HepG2 (cell line): ENCODE measurements around the gene CREM. TPM values are rescaled to one million over a fixed set of nuclear protein-coding genes. Genes with fewer than 3 reads are reported as not detected.
A peak's percentile ranks its signal among the peaks of the same experiment; 100 is the strongest.

ENCODE experiments used
- ELF4 ChIP-seq: sonication (generic); formaldehyde crosslinking; IDR thresholded peaks from 2 replicates; pipeline ENCODE4 v1.5.0; 2020; ENCODE audit warnings: missing genetic modification reagents, mild to moderate bottlenecking, moderate library complexity, borderline replicate concordance
- ERF ChIP-seq: IDR thresholded peaks from 2 replicates; pipeline ENCODE4 v1.6.1; 2018; ENCODE audit warnings: missing biosample characterization, missing genetic modification reagents
- KAT8 ChIP-seq: IDR thresholded peaks from 2 replicates; pipeline ENCODE4 v1.6.1; 2016; ENCODE audit warnings: missing genetic modification reagents, missing compliant biosample characterization
- KDM5B ChIP-seq: sonication (generic); formaldehyde crosslinking; IDR thresholded peaks from 2 replicates; pipeline ENCODE4 v1.4.0; 2020; ENCODE audit warnings: missing genetic modification reagents, mild to moderate bottlenecking, borderline replicate concordance
- KLF16 ChIP-seq, 2 experiments: sonication (generic) in 1 of 2; formaldehyde crosslinking in 1 of 2; IDR thresholded peaks; 2 replicates each; pipeline versions ENCODE4 v1.6.1 to v1.8.0; 2016 to 2023; ENCODE audit warnings: missing genetic modification reagents in 2 of 2, missing compliant biosample characterization in 1 of 2
- ONECUT2 ChIP-seq: sonication (generic); formaldehyde crosslinking; IDR thresholded peaks from 2 replicates; pipeline ENCODE4 v1.4.0; 2020; ENCODE audit warnings: missing genetic modification reagents
- ZNF556 ChIP-seq: sonication (generic); formaldehyde crosslinking; IDR thresholded peaks from 2 replicates; pipeline ENCODE4 v1.4.0; 2020; ENCODE audit warnings: mild to moderate bottlenecking, missing genetic modification reagents, borderline replicate concordance
- ZNF720 ChIP-seq: sonication (generic); formaldehyde crosslinking; IDR thresholded peaks from 2 replicates; pipeline ENCODE4 v1.4.0; 2020; ENCODE audit warnings: missing genetic modification reagents
- ZNF747 ChIP-seq: sonication (generic); formaldehyde crosslinking; IDR thresholded peaks from 2 replicates; pipeline ENCODE4 v1.8.1; 2023; ENCODE audit warnings: missing genetic modification reagents, mild to moderate bottlenecking, borderline replicate concordance
- ZNF781 ChIP-seq: sonication (generic); formaldehyde crosslinking; IDR thresholded peaks from 2 replicates; pipeline ENCODE4 v1.5.1; 2020; ENCODE audit warnings: borderline replicate concordance, mild to moderate bottlenecking, missing genetic modification reagents; ENCODE audit errors: not compliant biosample characterization
- ZNF891 ChIP-seq: sonication (generic); formaldehyde crosslinking; IDR thresholded peaks from 2 replicates; pipeline ENCODE4 v1.5.0; 2020; ENCODE audit warnings: mild to moderate bottlenecking, missing genetic modification reagents
- polyA plus RNA-seq, 8 experiments: library from polyadenylated mRNA; depleted of rRNA in 3 of 8; stranded (reverse) in 7 of 8; unstranded in 1 of 8; fragments of >200 nt; fragmentation: Illumina TruSeq in 4 of 8; extraction: Trizol in 4 of 8; gene quantifications; 2 replicates each; pipeline versions ENCODE4 v1.2.1 to v1.2.3, GENCODE V29; 2011 to 2016; ENCODE audit warnings: low read depth in 4 of 8, missing spikeins in 1 of 8, mixed read lengths in 1 of 8; ENCODE audit not compliant: insufficient read depth in 1 of 8
- total RNA-seq, 5 experiments: library from RNA; depleted of rRNA; stranded (reverse); fragments of >200 nt; fragmentation: Illumina TruSeq; extraction: Trizol; gene quantifications; 2 replicates each; pipeline ENCODE4 v1.2.3, GENCODE V29; 2016; ENCODE audit warnings: low read depth in 1 of 5
- TF ChIP-seq, protein P1 (sequence below): sonication (generic); formaldehyde crosslinking; IDR thresholded peaks from 2 replicates; pipeline ENCODE4 v1.4.0; 2020; ENCODE audit warnings: mild to moderate bottlenecking, missing genetic modification reagents
- TF ChIP-seq, protein P2 (sequence below): sonication (generic); formaldehyde crosslinking; IDR thresholded peaks from 2 replicates; pipeline ENCODE4 v1.5.0; 2020; ENCODE audit warnings: missing genetic modification reagents
- TF ChIP-seq, protein P3 (sequence below): sonication (generic); formaldehyde crosslinking; IDR thresholded peaks from 2 replicates; pipeline ENCODE4 v1.5.0; 2020; ENCODE audit warnings: mild to moderate bottlenecking, missing genetic modification reagents
- TF ChIP-seq, protein P4 (sequence below): IDR thresholded peaks from 2 replicates; pipeline ENCODE4 v1.6.1; 2016; ENCODE audit warnings: missing compliant biosample characterization, missing genetic modification reagents, borderline replicate concordance
- TF ChIP-seq, protein P5 (sequence below): sonication (generic); formaldehyde crosslinking; IDR thresholded peaks from 2 replicates; pipeline ENCODE4 v1.4.0; 2020; ENCODE audit warnings: mild to moderate bottlenecking, missing genetic modification reagents

CREM gene
- total and polyA plus RNA-seq, 2 of the 13 experiments (the other 11 are each of a cell fraction or from before 2014, with no cell fraction given), result 21.3 to 25.4 TPM

DNA sequence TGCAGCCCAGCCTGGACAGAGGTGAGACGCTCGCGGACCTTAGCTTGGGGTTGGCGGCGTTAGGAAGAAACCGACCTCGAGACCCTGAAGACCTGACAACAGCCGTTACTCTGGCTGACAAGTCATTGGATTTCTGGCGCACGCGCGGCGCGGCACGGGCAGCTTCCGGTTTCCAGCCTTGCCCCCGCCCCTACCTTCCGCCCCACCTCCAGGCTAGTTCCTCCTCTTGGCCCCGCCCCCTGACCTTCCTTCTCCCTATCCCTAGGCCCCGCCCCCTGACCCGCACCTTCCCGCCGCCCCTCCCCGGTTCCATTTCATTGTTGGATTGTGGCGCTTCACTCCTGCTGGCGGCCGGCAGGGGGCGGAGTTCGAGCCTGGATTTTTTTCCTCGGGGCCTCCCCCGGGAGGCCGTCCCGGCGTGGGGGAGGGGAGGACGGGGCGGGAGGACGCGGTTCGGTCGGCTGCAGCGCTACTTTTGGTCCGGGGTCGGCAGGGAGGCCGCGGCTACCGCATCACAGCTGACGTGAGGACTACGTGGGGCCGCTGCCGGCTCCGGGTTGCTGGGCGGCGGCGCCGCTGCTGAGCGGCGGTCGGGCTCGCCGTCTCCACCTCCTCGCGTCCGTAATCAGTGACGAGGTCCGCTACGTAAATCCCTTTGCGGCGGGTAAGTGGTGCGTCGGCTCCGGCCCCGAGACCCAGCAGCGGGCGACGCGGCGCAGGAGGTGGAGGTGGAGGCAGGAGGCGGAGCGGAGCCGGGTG is at the start of gene CREM (continued):
- TF ChIP-seq, protein P1, sequence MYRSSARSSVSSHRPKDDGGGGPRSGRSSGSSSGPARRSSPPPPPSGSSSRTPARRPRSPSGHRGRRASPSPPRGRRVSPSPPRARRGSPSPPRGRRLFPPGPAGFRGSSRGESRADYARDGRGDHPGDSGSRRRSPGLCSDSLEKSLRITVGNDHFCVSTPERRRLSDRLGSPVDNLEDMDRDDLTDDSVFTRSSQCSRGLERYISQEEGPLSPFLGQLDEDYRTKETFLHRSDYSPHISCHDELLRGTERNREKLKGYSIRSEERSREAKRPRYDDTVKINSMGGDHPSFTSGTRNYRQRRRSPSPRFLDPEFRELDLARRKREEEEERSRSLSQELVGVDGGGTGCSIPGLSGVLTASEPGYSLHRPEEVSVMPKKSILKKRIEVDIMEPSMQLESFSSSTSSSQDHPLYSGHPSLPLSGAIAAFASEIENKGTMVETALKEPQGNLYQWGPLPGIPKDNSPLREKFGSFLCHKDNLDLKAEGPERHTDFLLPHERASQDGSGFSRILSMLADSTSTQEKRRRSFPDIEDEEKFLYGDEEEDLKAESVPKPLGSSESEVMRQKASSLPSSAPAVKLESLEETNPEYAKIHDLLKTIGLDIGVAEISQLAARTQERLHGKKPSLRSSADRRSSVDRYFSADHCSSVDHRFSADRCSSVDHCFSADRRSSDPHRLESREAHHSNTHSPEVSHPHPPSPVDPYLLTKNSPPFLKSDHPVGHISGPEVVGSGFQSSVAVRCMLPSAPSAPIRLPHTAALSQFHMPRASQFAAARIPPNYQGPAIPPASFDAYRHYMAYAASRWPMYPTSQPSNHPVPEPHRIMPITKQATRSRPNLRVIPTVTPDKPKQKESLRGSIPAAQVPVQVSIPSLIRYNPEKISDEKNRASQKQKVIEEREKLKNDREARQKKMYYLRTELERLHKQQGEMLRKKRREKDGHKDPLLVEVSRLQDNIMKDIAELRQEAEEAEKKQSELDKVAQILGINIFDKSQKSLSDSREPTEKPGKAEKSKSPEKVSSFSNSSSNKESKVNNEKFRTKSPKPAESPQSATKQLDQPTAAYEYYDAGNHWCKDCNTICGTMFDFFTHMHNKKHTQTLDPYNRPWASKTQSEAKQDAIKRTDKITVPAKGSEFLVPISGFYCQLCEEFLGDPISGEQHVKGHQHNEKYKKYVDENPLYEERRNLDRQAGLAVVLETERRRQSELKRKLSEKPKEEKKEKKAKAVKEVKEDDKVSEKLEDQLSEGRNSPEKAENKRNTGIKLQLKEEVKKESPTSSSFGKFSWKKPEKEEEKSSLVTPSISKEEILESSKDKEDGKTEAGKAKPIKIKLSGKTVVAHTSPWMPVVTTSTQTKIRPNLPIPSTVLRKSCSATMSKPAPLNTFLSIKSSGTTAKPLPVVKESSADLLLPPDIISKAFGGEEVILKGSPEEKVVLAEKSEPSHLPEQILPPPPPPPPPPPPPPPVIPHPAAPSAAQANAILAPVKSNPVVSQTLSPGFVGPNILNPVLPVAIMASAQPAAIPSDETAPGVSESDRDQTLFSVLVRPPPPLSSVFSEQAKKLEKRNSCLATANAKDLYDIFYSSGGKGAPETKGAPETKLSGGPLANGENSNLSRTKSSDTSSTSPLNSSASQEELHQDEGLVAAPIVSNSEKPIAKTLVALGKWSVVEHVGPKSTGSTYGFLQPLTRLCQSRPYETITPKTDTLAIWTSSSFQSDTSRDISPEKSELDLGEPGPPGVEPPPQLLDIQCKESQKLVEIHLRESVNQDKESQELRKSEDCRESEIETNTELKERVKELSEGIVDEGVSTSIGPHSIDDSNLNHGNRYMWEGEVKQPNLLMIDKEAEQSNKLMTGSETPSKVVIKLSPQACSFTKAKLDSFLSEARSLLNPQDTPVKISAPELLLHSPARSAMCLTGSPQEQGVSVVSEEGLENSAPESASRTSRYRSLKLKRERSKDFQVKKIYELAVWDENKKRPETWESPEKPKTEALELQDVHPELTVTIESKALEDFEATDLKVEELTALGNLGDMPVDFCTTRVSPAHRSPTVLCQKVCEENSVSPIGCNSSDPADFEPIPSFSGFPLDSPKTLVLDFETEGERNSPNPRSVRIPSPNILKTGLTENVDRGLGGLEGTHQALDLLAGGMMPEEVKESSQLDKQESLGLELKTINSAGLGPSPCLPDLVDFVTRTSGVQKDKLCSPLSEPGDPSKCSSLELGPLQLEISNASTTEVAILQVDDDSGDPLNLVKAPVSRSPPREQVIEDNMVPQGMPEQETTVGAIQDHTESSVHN (CRISPR knock-in tag), result no peak; the same call in 1 of the 2 replicates
- TF ChIP-seq ZNF781 (peak; percentile 62), KDM5B (peak; percentile 74), ERF (CRISPR knock-in tag) (peak; percentile 10), ZNF747 (CRISPR knock-in tag) (no peak), ONECUT2 (CRISPR knock-in tag) (0 out of 2 replicates have a peak, but pooled peaks have one; percentile 25), ZNF891 (CRISPR knock-in tag) (peak; percentile 83), KLF16 (CRISPR knock-in tag; IDR thresholded peaks at IDR 0.05) (peak in 1 of 2 experiments; percentile 79; a peak in 2 of 4 replicates), ZNF720 (no peak), ZNF556 (CRISPR knock-in tag) (peak; percentile 97; the same call in 1 of the 2 replicates), KAT8 (CRISPR knock-in tag) (peak; percentile 76), ELF4 (CRISPR knock-in tag) (no peak)
- TF ChIP-seq, protein P2, sequence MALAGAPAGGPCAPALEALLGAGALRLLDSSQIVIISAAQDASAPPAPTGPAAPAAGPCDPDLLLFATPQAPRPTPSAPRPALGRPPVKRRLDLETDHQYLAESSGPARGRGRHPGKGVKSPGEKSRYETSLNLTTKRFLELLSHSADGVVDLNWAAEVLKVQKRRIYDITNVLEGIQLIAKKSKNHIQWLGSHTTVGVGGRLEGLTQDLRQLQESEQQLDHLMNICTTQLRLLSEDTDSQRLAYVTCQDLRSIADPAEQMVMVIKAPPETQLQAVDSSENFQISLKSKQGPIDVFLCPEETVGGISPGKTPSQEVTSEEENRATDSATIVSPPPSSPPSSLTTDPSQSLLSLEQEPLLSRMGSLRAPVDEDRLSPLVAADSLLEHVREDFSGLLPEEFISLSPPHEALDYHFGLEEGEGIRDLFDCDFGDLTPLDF (CRISPR knock-in tag), result no peak
- TF ChIP-seq, protein P3, sequence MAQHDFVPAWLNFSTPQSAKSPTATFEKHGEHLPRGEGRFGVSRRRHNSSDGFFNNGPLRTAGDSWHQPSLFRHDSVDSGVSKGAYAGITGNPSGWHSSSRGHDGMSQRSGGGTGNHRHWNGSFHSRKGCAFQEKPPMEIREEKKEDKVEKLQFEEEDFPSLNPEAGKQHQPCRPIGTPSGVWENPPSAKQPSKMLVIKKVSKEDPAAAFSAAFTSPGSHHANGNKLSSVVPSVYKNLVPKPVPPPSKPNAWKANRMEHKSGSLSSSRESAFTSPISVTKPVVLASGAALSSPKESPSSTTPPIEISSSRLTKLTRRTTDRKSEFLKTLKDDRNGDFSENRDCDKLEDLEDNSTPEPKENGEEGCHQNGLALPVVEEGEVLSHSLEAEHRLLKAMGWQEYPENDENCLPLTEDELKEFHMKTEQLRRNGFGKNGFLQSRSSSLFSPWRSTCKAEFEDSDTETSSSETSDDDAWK, result no peak
- TF ChIP-seq, protein P4, sequence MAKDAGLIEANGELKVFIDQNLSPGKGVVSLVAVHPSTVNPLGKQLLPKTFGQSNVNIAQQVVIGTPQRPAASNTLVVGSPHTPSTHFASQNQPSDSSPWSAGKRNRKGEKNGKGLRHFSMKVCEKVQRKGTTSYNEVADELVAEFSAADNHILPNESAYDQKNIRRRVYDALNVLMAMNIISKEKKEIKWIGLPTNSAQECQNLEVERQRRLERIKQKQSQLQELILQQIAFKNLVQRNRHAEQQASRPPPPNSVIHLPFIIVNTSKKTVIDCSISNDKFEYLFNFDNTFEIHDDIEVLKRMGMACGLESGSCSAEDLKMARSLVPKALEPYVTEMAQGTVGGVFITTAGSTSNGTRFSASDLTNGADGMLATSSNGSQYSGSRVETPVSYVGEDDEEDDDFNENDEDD (CRISPR knock-in tag), result peak; percentile 85
- TF ChIP-seq, protein P5, sequence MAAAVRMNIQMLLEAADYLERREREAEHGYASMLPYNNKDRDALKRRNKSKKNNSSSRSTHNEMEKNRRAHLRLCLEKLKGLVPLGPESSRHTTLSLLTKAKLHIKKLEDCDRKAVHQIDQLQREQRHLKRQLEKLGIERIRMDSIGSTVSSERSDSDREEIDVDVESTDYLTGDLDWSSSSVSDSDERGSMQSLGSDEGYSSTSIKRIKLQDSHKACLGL, result peak; percentile 57; the same call in 1 of the 2 replicates
